ENCODE measurements around the gene NT5DC3. TPM values are rescaled to one million over a fixed set of nuclear protein-coding genes. Genes with fewer than 3 reads are reported as not detected.

The NT5DC3 gene
- total RNA-seq, 1 donor from 2014 or later = 3.1 TPM

- no peaks in the 10 kb centered on the region for H3K36me3 ChIP-seq
- H3K27ac ChIP-seq (replicated peaks) = no peak overlapping the region
- no peaks in the 10 kb centered on the region for H3K27me3 ChIP-seq (ENCODE audit: low read depth)
- H3K9me3 ChIP-seq (replicated peaks) = peaks cover 7% of the 10 kb centered on the region
- H3K4me1 ChIP-seq = no peaks in the 10 kb centered on the region
- intact Hi-C loops (cut with micrococcal nuclease) = no loop called here
- no peak for TF ChIP-seq CTCF (IDR thresholded peaks at IDR 0.05; ENCODE audit: borderline replicate concordance)
- H3K4me3 ChIP-seq = no peak overlapping the region
- no peak for DNase-seq
Measured at GRCh38 chr12:103823871-103824270, 17.2 kb downstream of the NT5DC3 start.

GRCh38 chr12:103821773-103822172, 19.3 kb downstream of the NT5DC3 start:
- H3K4me3 ChIP-seq = no peak overlapping the region
- intact Hi-C loops (cut with micrococcal nuclease) = no loop called here
- DNase-seq = no peak
- peaks cover 7% of the 10 kb centered on the region for H3K9me3 ChIP-seq (replicated peaks)
- no peak for TF ChIP-seq CTCF (IDR thresholded peaks at IDR 0.05; ENCODE audit: borderline replicate concordance)
- H3K36me3 ChIP-seq = no peaks in the 10 kb centered on the region
- H3K4me1 ChIP-seq = no peaks in the 10 kb centered on the region
- no peaks in the 10 kb centered on the region for H3K27me3 ChIP-seq (ENCODE audit: low read depth)
- no peak overlapping the region for H3K27ac ChIP-seq (replicated peaks)

GRCh38 chr12:103820881-103821489, 20.0 kb downstream of the NT5DC3 start:
- DNase-seq = no peak
- Histone ChIP-seq H3K9me3 (replicated peaks) (peaks cover 7% of the 10 kb centered on the region), H3K27me3 (ENCODE audit: low read depth) (no peaks in the 10 kb centered on the region), H3K27ac (replicated peaks) (no peak overlapping the region), H3K36me3 (no peaks in the 10 kb centered on the region), H3K4me1 (no peaks in the 10 kb centered on the region), H3K4me3 (no peak overlapping the region)
- intact Hi-C loops (cut with micrococcal nuclease) = no loop called here
- TF ChIP-seq CTCF (IDR thresholded peaks at IDR 0.05; ENCODE audit: borderline replicate concordance) = no peak

- H3K27me3 ChIP-seq (ENCODE audit: low read depth) = no peaks in the 10 kb centered on the region
- TF ChIP-seq CTCF (IDR thresholded peaks at IDR 0.05; ENCODE audit: borderline replicate concordance) = no peak
- H3K4me3 ChIP-seq = no peak overlapping the region
- H3K9me3 ChIP-seq (replicated peaks) = peaks cover 7% of the 10 kb centered on the region
- H3K27ac ChIP-seq (replicated peaks) = no peak overlapping the region
- H3K4me1 ChIP-seq = no peaks in the 10 kb centered on the region
- no peaks in the 10 kb centered on the region for H3K36me3 ChIP-seq
- no peak for DNase-seq
- intact Hi-C loops (cut with micrococcal nuclease) = no loop called here
Measured at GRCh38 chr12:103820361-103820760, 20.7 kb downstream of the NT5DC3 start.

GRCh38 chr12:103819892-103820291, 21.1 kb downstream of the NT5DC3 start:
- intact Hi-C loops (cut with micrococcal nuclease) = no loop called here
- no peaks in the 10 kb centered on the region for H3K27me3 ChIP-seq (ENCODE audit: low read depth)
- no peaks in the 10 kb centered on the region for H3K36me3 ChIP-seq
- no peak for DNase-seq
- peaks cover 7% of the 10 kb centered on the region for H3K9me3 ChIP-seq (replicated peaks)
- no peak overlapping the region for H3K4me3 ChIP-seq
- no peak for TF ChIP-seq CTCF (IDR thresholded peaks at IDR 0.05; ENCODE audit: borderline replicate concordance)
- H3K27ac ChIP-seq (replicated peaks) = no peak overlapping the region
- H3K4me1 ChIP-seq = no peaks in the 10 kb centered on the region
